Activated naive CD8-positive, alpha-beta T cell treated with anti-CD3 and anti-CD28 coated beads, Interleukin-2, amount 10 ng/mL, durations not matched to agents 7 days and 5 days (primary cell): ENCODE data around the gene ITGAX. TPM values are rescaled to one million over a fixed set of nuclear protein-coding genes. Genes with fewer than 3 reads are reported as not detected.
A peak's percentile ranks its signal among the peaks of the same experiment; 100 is the strongest.

Experiments
- ATAC-seq: fragments of 150-1000 bp; cut with Tn5 transposase; one replicate; pipeline ENCODE4 v1.10.0; 2021; ENCODE audit warnings: low read depth, moderate library complexity
- POLR2A ChIA-PET: fragments of 350-600 bp; sonication (Branson Sonifier 250); formaldehyde crosslinking; loops from one replicate; lab custom pipeline; 2021; ENCODE audit warnings: antibody characterized with exemption; lab: Charles Lee
- DNase-seq: peaks from one replicate; pipeline ENCODE4 v3.0.0; 2021
- H3K27ac Mint-ChIP-seq: one replicate; pipeline ENCODE4 v1.8.0; 2022; ENCODE audit warnings: mild to moderate bottlenecking, mixed read lengths
- H3K27me3 Mint-ChIP-seq: one replicate; pipeline ENCODE4 v1.8.0; 2022; ENCODE audit warnings: mild to moderate bottlenecking, moderate library complexity, mixed read lengths
- H3K36me3 Mint-ChIP-seq: one replicate; pipeline ENCODE4 v1.8.0; 2021; ENCODE audit warnings: mild to moderate bottlenecking, mixed read lengths
- H3K4me1 Mint-ChIP-seq: one replicate; pipeline ENCODE4 v1.8.0; 2021; ENCODE audit warnings: mixed read lengths
- H3K4me3 Mint-ChIP-seq: one replicate; pipeline ENCODE4 v1.8.0; 2022; ENCODE audit warnings: mild to moderate bottlenecking, moderate library complexity, mixed read lengths
- H3K9me3 Mint-ChIP-seq: one replicate; pipeline ENCODE4 v1.8.0; 2021; ENCODE audit warnings: mixed read lengths
- total RNA-seq, 2 experiments: library from RNA; stranded (reverse); gene quantifications; one replicate each; pipeline ENCODE4 v1.2.3, GENCODE V29; 2021

ITGAX gene
- total RNA-seq, 2 experiments from 2014 or later: 26.4 to 26.7 TPM

DNA sequence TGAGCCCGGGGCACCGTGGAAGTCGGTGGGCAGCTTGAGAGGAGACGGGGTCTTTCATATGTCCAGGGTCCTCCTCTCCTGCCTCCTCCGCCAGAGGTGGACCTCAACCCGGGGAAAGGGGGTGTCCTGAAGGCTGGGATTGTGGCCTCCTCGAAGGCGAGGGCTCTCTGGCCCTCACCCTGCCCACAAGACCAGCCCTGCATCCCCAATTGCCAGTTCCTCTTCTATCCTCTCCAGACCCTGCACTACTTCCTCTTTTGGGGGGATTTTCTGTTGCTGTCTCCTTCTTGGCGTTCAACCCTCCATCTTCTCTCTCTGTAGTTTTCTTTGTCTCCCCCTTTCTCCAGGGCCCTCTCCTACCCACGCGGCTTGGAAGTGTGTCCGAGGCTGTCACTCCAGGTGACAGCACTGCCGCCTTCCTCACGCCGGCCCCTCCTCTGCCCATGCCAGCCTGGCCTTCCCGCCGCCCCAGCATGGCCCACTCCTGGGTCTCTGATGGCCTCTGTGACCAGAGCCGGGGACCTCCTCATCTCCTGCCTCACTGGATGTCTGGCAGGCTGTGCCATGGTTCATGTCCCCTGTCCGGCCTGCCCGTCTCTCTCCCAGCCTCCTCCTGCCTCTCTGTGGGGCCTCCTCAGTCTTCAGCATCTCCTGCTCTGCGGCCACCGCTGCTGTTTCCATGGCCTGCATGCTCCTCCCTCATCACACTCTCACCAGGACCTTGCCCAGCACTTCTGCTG is 2.4 kb upstream of the ITGAX start:
- Mint-ChIP-seq H3K9me3 (peaks cover 1% of the 10 kb centered on the region), H3K27me3 (peaks cover 4% of the 10 kb centered on the region), H3K27ac (peak overlapping the region; percentile 81), H3K36me3 (peaks cover 5% of the 10 kb centered on the region), H3K4me1 (peaks cover 63% of the 10 kb centered on the region), H3K4me3 (peak overlapping the region; percentile 14)
- ATAC-seq (no peak), DNase-seq (peak; percentile 31)
- POLR2A ChIA-PET: no interaction called here

DNA sequence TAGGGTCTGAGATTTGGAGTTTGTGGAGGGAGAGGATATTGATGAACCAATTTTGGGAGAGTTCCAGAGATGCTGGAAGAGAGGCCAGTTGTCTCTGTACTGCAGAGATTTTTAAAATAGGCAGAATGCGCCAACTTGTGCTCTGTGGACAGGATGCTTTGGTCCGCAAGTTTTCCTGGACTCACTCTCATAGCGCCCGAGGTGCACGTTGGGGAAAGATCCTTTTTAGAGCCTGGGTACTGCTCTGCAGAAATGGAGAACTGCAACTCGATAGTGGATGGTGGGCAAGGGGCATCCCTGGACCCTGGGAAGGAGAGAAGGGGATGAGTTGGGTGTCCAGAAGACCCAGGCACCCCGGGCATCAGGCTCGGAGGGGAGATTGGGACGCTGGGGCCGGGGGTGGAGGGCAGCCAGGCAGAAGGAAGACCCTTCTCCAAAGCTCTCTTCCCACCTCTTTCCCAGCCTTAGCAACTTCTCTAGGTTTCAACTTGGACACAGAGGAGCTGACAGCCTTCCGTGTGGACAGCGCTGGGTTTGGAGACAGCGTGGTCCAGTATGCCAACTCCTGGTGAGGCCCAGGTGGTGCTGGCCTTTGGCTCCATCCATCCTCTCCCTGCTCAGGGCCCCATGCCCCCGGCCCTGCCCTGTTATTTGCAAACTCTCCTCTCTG is 590 bp downstream of the ITGAX start:
- DNase-seq (no peak), ATAC-seq (no peak)
- Mint-ChIP-seq H3K27me3 (no peaks in the 10 kb centered on the region), H3K4me3 (peak overlapping the region; percentile 83), H3K27ac (peak overlapping the region; percentile 98), H3K36me3 (peaks cover 7% of the 10 kb centered on the region), H3K9me3 (no peaks in the 10 kb centered on the region), H3K4me1 (peaks cover 52% of the 10 kb centered on the region)
- POLR2A ChIA-PET: interaction anchor here (0.6 to 1.7 kb wide), 3 partner anchors 64 to 154 kb away, joined by 3 to 6 read pairs (median 3); partner anchors contain the start of gene PYCARD

DNA sequence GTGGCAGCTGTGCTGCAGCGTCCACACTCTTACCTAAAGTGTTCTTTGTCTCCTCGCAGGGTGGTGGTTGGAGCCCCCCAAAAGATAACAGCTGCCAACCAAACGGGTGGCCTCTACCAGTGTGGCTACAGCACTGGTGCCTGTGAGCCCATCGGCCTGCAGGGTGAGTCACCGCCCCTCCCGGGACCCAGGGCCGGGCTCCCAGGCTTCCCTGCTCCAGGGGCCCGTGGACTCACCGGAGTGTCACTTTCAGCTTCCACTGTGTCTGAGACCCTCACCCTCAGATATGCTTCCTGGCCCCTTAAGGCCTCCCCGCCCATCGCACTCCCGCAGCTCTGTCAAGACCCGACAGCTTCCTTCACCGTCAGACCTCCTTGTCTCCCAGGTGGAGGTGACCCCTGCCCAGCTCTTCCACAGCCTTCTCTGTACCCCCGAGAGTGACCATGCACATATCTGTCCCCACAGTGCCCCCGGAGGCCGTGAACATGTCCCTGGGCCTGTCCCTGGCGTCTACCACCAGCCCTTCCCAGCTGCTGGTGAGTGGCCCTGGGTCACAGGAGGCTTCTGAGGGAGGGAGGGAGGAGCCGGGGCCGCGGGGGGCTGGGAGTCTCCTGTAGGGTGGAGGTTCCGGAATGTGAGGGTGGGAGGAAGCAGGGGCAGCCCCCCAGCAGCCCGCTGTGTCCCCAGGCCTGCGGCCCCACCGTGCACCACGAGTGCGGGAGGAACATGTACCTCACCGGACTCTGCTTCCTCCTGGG is 1.8 kb downstream of the ITGAX start:
- ATAC-seq (no peak), DNase-seq (no peak)
- H3K9me3 Mint-ChIP-seq: no peaks in the 10 kb centered on the region
- peak overlapping the region; percentile 74 for H3K27ac Mint-ChIP-seq
- peaks cover 7% of the 10 kb centered on the region for H3K36me3 Mint-ChIP-seq
- H3K4me1 Mint-ChIP-seq: peaks cover 51% of the 10 kb centered on the region
- POLR2A ChIA-PET: interaction anchor here (0.9 to 1.7 kb wide), 4 partner anchors 63 to 177 kb away, joined by 3 to 4 read pairs (median 4); partner anchors contain the start of genes ARMC5 and FUS
- H3K4me3 Mint-ChIP-seq: peak overlapping the region; percentile 59
- peaks cover 2% of the 10 kb centered on the region for H3K27me3 Mint-ChIP-seq

DNA sequence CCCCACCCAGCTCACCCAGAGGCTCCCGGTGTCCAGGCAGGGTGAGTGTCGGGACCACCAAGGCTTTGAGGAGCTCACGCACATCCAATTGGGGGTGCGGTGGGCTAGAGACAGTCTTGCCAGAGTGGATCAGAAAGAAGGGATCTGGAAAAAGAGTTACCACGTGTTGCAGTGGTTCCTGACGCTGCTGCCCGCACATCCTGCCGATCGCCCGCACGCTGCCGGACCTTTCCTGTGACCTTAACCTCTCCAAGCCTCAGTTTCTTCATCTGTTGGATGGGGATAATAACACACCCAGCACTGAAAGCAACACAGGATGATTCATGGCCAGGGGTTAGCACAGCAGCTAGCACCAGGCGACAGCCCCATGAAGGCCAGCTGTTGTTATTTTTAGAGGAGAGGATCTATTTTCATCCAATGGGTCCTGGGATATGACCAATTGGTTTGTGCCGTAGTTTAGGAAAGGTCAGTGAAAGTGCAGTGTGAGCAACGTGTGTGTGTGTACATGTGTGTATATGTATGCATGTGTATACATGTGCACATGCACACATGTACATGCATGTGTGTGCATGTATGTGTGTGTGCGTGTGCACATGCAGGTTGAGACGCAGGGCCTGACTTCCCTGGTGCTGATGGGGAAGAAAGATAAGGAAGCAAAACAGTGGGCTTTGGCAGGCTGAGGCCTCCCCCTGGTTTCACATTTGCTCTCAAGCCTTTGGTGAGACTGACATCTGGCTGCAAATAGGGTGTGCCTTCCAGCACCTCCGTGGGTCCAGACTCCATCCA is 2.5 kb downstream of the ITGAX start:
- no peak for DNase-seq
- peak; percentile 12 for ATAC-seq
- Mint-ChIP-seq H3K36me3 (peaks cover 7% of the 10 kb centered on the region), H3K27me3 (peaks cover 2% of the 10 kb centered on the region), H3K4me3 (peak overlapping the region; percentile 33), H3K27ac (peak overlapping the region; percentile 59), H3K9me3 (no peaks in the 10 kb centered on the region), H3K4me1 (peaks cover 43% of the 10 kb centered on the region)
- POLR2A ChIA-PET: interaction anchor here (0.9 to 1.1 kb wide), 4 partner anchors 102 to 180 kb away, joined by 3 to 4 read pairs (median 4); partner anchors contain the start of genes ARMC5 and FUS

DNA sequence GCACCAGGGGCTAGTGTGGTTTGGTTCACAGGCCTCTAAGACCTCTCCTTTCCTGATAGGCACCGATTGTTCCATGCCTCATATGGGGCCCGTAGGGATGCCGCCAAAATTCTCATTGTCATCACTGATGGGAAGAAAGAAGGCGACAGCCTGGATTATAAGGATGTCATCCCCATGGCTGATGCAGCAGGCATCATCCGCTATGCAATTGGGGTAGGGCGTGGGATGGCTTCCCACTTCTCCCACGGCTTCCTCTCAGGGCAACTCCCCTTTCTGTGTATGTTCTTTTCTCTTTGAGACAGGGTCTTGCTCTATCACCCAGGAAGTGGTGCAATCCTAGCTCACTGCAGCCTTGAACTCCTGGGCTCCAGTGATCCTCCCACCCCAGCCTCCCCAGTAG is 5.3 kb downstream of the ITGAX start:
- Mint-ChIP-seq H3K4me3 (no peak overlapping the region), H3K27me3 (peaks cover 2% of the 10 kb centered on the region), H3K4me1 (peaks cover 30% of the 10 kb centered on the region), H3K27ac (no peak overlapping the region), H3K36me3 (peaks cover 7% of the 10 kb centered on the region), H3K9me3 (no peaks in the 10 kb centered on the region)
- POLR2A ChIA-PET: no interaction called here
- ATAC-seq (no peak), DNase-seq (no peak)

DNA sequence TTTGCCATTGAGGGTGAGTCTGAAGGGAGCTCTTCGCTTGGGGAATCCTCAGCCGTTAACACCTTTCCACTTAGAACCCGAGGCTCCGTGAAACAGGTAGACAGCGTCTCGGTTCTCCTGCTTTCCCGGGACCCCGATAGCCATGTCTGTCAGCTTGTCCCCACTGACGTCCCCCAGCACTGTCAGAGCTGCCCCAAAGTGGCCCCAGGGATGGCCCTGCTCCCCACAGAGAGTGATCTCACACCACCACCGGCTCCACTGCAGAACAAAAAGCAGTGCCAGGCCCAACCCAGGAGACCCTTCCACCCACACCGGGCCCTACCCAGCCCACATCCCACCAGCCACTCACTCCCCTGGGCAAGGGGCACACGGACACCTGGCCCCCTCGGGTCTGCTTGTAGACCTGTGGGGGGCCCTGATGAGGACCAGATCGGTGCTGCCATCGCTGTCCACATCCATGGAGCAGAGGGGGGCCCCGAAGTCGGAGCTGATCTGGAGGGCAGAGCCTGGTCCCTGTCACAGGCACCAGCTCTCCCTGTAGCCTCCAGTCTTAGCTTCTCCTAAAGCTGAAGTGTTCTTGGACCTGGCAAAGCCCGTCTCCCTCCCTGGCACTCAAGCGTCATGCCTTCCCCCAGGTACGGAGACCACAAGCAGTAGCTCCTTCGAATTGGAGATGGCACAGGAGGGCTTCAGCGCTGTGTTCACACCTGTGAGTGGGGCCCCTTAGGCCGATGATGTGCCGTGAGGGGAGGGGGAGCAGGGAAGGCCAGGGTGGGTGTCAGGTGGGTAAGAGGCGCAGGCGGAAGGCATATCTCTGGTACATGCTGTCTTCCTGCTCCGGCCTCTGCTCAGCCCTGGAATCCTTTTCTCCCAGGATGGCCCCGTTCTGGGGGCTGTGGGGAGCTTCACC is 6.5 kb downstream of the ITGAX start:
- peaks cover 6% of the 10 kb centered on the region for H3K36me3 Mint-ChIP-seq
- peaks cover 2% of the 10 kb centered on the region for H3K27me3 Mint-ChIP-seq
- no peak overlapping the region for H3K27ac Mint-ChIP-seq
- no peak overlapping the region for H3K4me3 Mint-ChIP-seq
- POLR2A ChIA-PET: no interaction called here
- peaks cover 29% of the 10 kb centered on the region for H3K4me1 Mint-ChIP-seq
- DNase-seq: no peak
- no peak for ATAC-seq
- H3K9me3 Mint-ChIP-seq: no peaks in the 10 kb centered on the region

DNA sequence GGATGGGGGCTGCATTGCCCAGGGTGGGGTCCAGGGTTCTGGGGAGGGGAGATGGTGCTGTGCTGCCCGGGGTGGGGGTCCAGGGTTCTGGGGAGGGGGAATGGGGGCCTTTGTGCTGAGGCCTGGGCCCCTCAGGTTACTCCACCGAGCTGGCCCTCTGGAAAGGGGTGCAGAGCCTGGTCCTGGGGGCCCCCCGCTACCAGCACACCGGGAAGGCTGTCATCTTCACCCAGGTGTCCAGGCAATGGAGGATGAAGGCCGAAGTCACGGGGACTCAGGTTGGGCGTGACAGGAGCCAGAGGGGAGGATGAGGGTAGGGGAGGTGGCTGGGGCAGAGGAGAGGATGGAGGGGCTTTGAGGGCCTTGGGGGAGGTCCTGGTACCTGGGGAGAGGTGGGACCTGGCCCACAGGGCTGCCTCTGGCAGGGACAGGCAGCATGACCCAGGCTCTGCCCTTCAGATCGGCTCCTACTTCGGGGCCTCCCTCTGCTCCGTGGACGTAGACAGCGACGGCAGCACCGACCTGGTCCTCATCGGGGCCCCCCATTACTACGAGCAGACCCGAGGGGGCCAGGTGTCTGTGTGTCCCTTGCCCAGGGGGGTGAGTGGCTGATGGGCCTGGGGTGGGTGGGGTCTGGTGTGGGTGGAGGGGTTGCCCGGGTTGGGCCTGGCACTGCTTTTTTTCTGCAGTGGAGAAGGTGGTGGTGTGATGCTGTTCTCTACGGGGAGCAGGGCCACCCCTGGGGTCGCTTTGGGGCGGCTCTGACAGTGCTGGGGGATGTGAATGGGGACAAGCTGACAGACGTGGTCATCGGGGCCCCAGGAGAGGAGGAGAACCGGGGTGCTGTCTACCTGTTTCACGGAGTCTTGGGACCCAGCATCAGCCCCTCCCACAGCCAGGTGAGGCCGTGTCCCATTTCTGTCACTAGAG is 7.8 kb downstream of the ITGAX start:
- Mint-ChIP-seq H3K4me3 (no peak overlapping the region), H3K9me3 (no peaks in the 10 kb centered on the region), H3K27ac (no peak overlapping the region), H3K27me3 (peaks cover 2% of the 10 kb centered on the region), H3K36me3 (peaks cover 6% of the 10 kb centered on the region), H3K4me1 (peaks cover 34% of the 10 kb centered on the region)
- DNase-seq (peak; percentile 24), ATAC-seq (no peak)
- POLR2A ChIA-PET: no interaction called here

DNA sequence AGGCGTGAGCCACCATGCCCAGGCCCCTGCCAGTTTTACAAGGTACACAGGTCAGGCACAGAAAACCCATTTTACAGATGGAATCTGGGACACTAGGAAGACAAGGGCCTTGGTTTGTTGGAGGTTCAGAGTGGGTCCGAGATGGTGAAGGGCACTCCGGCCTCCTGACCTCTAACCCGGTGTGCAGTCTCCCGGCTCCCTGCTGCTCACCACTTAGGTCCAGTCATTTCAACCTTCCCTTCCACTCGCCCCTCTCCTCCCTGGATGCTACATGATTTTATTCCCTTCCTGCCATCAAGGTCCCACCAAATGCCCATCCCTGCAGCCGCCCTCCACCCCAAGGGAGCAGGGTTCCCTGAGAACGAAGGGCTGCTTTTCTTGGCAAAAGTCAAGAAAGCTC is 8.7 kb downstream of the ITGAX start:
- Mint-ChIP-seq H3K36me3 (peaks cover 8% of the 10 kb centered on the region), H3K4me3 (no peak overlapping the region), H3K9me3 (no peaks in the 10 kb centered on the region), H3K27me3 (peaks cover 2% of the 10 kb centered on the region), H3K4me1 (peaks cover 34% of the 10 kb centered on the region), H3K27ac (no peak overlapping the region)
- POLR2A ChIA-PET: interaction anchor here (2.9 kb wide), 1 partner anchor 13 kb away, joined by 8 read pairs; no protein-coding TSS in a partner anchor
- ATAC-seq (no peak), DNase-seq (peak; percentile 17)

DNA sequence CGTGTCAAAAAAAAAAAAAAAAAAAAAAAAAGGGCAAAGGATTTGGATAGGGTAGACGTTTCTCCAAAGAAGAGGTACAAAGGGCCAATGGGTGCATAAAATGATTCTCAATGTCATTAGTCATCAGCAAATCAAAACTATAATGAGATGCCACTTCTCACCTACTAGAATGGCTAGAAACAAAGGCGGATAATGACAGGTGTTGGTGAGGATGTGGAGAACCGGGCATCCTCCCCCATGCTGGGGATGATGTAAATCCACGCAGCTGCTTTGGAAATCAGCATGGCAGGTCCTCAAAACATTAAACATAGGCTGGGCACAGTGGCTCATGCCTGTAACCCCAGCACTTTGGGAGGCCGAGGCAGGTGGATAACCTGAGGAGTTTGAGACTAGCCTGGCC is 9.4 kb downstream of the ITGAX start:
- H3K36me3 Mint-ChIP-seq: peaks cover 8% of the 10 kb centered on the region
- ATAC-seq (no peak), DNase-seq (no peak)
- no peak overlapping the region for H3K4me3 Mint-ChIP-seq
- H3K9me3 Mint-ChIP-seq: no peaks in the 10 kb centered on the region
- H3K4me1 Mint-ChIP-seq: peaks cover 34% of the 10 kb centered on the region
- H3K27ac Mint-ChIP-seq: no peak overlapping the region
- POLR2A ChIA-PET: interaction anchor here (2.9 kb wide), 1 partner anchor 12 kb away, joined by 8 read pairs; no protein-coding TSS in a partner anchor
- H3K27me3 Mint-ChIP-seq: peaks cover 2% of the 10 kb centered on the region

DNA sequence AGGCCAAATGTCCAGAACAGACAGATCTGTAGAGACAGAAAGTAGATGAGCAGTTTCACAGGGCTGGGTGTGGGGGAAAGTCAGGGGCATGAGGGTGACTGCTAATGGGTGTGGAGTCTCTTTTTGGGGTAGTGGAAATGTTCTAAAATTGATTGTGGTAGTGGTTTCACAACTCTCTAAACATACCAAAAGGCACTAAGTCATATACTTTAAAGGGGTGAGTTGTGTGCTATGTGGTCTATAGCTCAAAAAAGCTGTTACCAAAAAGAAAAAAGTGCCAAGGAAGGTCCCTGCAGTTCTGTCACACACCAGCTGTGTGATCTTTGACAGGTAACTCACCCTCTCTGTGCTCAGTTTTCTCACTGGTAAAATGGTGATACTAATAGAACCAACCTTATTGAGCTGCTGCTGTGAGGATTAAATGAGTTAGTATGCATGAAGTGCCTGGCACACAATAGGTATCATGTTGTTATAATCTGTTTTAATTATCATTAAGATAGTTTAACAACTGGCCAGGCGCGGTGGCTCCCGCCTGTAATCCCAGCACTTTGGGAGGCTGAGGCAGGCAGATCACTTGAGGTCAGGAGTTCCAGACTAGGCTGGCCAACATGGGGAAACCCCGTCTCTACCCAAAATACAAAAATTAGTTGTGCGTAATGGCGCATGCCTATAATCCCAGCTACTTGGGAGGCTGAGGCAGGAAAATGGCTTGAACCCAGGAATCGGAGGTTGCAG is 10.3 kb downstream of the ITGAX start:
- Mint-ChIP-seq H3K27me3 (peaks cover 2% of the 10 kb centered on the region), H3K27ac (peak overlapping the region; percentile 57), H3K4me1 (peaks cover 34% of the 10 kb centered on the region), H3K4me3 (peak overlapping the region; percentile 23), H3K9me3 (no peaks in the 10 kb centered on the region), H3K36me3 (peaks cover 8% of the 10 kb centered on the region)
- DNase-seq (no peak), ATAC-seq (peak; percentile 55)
- POLR2A ChIA-PET: interaction anchor here (0.6 to 2.9 kb wide), 3 partner anchors 11 to 40 kb away, joined by 3 to 8 read pairs (median 3); no protein-coding TSS in a partner anchor
